Measurements from ENCODE around the gene CYGB. TPM values are rescaled to one million over a fixed set of nuclear protein-coding genes. Genes with fewer than 3 reads are reported as not detected.

The CYGB gene
- total and polyA plus RNA-seq, 12 donors = 6.3 to 38.3 (median 14.3) TPM

DNA sequence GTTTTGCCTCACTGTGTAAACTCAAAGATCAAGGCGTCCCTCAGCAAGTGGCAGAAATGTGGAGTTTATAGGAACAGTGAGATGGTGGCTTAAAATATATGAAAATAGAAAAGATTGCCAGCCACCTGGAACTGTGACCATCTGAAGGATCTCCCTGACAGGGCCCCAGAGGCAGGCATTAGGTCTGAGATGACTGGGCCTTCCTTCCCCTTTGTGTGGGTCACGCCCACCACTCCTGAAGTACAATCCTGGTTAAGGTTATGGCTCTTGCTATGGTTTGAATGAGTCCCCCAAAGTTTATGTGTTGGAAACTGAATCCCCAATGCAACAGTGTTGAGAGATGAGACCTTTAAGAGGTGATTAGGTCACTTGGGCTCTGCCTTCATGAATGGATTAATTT, 41.8 kb upstream of the CYGB start:
- no peak for DNase-seq
- H3K4me3 ChIP-seq = no peak overlapping the region
- H3K9me3 ChIP-seq (replicated peaks in 1 of 3) = no peaks in the 10 kb centered on the region
- no peaks in the 10 kb centered on the region for H3K36me3 ChIP-seq (replicated peaks in 1 of 2)
- H3K4me1 ChIP-seq (replicated peaks in 1 of 2) = no peaks in the 10 kb centered on the region
- TF ChIP-seq, protein P1, sequence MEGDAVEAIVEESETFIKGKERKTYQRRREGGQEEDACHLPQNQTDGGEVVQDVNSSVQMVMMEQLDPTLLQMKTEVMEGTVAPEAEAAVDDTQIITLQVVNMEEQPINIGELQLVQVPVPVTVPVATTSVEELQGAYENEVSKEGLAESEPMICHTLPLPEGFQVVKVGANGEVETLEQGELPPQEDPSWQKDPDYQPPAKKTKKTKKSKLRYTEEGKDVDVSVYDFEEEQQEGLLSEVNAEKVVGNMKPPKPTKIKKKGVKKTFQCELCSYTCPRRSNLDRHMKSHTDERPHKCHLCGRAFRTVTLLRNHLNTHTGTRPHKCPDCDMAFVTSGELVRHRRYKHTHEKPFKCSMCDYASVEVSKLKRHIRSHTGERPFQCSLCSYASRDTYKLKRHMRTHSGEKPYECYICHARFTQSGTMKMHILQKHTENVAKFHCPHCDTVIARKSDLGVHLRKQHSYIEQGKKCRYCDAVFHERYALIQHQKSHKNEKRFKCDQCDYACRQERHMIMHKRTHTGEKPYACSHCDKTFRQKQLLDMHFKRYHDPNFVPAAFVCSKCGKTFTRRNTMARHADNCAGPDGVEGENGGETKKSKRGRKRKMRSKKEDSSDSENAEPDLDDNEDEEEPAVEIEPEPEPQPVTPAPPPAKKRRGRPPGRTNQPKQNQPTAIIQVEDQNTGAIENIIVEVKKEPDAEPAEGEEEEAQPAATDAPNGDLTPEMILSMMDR (IDR thresholded peaks at IDR 0.05) = no peak
- no peak for TF ChIP-seq POLR2A (IDR thresholded peaks at IDR 0.05)
- no peak overlapping the region for H3K27ac ChIP-seq
- WGBS, 4 donors = 84 to 91% (median 85%) methylated on average over 2 of the region's 2 CpGs
- H3K27me3 ChIP-seq = no peaks in the 10 kb centered on the region
- intact Hi-C loops (cut with DNase I) = no loop called here

DNA sequence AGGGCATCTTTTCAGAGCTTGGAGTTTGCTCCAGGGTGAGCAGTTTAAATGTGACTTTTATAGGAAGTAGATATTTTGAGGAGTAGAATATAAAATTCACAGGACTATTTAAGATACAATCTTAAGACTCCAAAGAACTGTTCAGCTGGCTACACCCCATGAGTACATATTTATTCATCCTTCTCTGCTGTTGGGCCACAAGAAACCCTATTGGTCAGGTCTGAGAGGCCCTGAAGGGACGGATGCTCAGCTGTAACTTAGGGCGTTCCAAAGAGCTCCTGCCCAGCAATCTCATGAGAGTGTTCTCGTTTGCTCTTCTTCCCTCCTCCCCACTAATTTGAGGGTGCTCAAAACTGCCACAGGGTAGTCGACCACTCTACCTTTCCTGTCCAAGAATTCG, 40.9 kb upstream of the CYGB start:
- H3K4me3 ChIP-seq = no peak overlapping the region
- H3K27me3 ChIP-seq = no peaks in the 10 kb centered on the region
- no peak overlapping the region for H3K27ac ChIP-seq
- H3K36me3 ChIP-seq (replicated peaks in 1 of 2) = no peaks in the 10 kb centered on the region
- H3K4me1 ChIP-seq (replicated peaks in 1 of 2) = no peaks in the 10 kb centered on the region
- WGBS, 4 donors = 75 to 89% (median 87%) methylated on average over 5 of the region's 5 CpGs
- no peak for DNase-seq
- no peak for TF ChIP-seq POLR2A (IDR thresholded peaks at IDR 0.05)
- TF ChIP-seq, protein P1 (IDR thresholded peaks at IDR 0.05) = no peak
- H3K9me3 ChIP-seq (replicated peaks in 1 of 3) = no peaks in the 10 kb centered on the region
- intact Hi-C loops (cut with DNase I) = no loop called here

DNA sequence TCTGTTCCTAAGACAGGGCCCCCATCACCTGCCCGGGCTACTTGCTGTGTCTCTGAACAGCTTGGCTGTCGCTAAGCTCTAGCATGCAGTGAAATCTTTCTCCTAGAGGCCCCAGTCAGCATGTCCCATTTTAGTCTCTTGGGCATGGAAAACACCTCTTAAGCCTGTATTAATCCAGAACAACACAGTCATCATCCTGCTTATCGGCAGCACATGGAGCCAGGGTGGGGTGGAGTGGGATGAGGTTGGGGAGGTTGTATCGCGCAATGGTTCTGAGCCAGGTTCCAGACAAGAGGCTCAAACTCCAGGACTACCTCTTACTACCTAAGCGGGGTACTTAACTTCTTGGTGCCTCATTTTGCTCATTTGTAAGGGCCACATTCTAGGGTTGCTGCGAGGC, 40.4 kb upstream of the CYGB start:
- Histone ChIP-seq H3K36me3 (replicated peaks in 1 of 2) (no peaks in the 10 kb centered on the region), H3K27ac (no peak overlapping the region), H3K9me3 (replicated peaks in 1 of 3) (no peaks in the 10 kb centered on the region), H3K4me1 (replicated peaks in 1 of 2) (no peaks in the 10 kb centered on the region), H3K27me3 (no peaks in the 10 kb centered on the region), H3K4me3 (no peak overlapping the region)
- DNase-seq = no peak
- 94 to 99% (median 96%) methylated on average over 7 of the region's 7 CpGs for WGBS, 4 donors
- TF ChIP-seq POLR2A (IDR thresholded peaks at IDR 0.05) = no peak
- TF ChIP-seq, protein P1 (IDR thresholded peaks at IDR 0.05) = no peak
- intact Hi-C loops (cut with DNase I) = no loop called here

DNA sequence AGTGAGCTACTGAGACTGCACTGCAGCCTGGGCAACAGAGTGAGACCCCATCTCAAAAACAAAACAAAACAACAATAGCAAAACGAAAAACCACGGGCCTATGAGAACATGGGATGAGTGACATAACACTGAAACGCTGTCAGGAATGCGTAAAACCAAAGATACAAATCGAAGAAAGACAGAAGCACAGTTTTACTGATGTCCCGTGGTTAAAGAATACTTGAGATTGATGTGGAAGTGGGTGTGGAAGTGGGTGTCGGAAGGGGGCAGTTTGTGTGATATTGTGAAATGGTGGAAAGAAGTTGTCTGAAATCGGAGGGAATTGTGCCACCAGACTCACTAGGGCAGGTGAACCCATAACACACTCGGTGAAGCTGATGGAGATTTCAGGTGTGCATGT, 38.7 kb upstream of the CYGB start:
- no peak for TF ChIP-seq POLR2A (IDR thresholded peaks at IDR 0.05)
- TF ChIP-seq, protein P1 (IDR thresholded peaks at IDR 0.05) = no peak
- H3K36me3 ChIP-seq (replicated peaks in 1 of 2) = no peaks in the 10 kb centered on the region
- intact Hi-C loops (cut with DNase I) = no loop called here
- H3K9me3 ChIP-seq (replicated peaks in 1 of 3) = no peaks in the 10 kb centered on the region
- no peak overlapping the region for H3K27ac ChIP-seq
- no peak overlapping the region for H3K4me3 ChIP-seq
- no peak for DNase-seq
- H3K4me1 ChIP-seq (replicated peaks in 1 of 2) = no peaks in the 10 kb centered on the region
- WGBS, 4 donors = 86 to 95% (median 89%) methylated on average over 9 of the region's 9 CpGs
- H3K27me3 ChIP-seq = no peaks in the 10 kb centered on the region

Data from adrenal gland (tissue), 12 donors.